Middle frontal gyrus (tissue), 1 donor: ENCODE results near the gene ZER1.
"Not testable (repeated sequence)": the region's sequence is repeated elsewhere in the genome, so short reads cannot be mapped to it uniquely, and the experiment has no call there.

Experiments
- DNase-seq: peaks from one replicate; pipeline ENCODE4 v3.0.0-alpha.2; 2015; ENCODE audit warnings: low spot score; ENCODE audit errors: extremely low spot score

The ZER1 gene

GRCh38 chr9:128771745-128772519, at the start of gene ZER1:
Gene ZER1 (minus strand): TSS chr9:128771927. CDS start chr9:128755565, 16,362 bp downstream.
- peak; percentile 80 for DNase-seq

DNA sequence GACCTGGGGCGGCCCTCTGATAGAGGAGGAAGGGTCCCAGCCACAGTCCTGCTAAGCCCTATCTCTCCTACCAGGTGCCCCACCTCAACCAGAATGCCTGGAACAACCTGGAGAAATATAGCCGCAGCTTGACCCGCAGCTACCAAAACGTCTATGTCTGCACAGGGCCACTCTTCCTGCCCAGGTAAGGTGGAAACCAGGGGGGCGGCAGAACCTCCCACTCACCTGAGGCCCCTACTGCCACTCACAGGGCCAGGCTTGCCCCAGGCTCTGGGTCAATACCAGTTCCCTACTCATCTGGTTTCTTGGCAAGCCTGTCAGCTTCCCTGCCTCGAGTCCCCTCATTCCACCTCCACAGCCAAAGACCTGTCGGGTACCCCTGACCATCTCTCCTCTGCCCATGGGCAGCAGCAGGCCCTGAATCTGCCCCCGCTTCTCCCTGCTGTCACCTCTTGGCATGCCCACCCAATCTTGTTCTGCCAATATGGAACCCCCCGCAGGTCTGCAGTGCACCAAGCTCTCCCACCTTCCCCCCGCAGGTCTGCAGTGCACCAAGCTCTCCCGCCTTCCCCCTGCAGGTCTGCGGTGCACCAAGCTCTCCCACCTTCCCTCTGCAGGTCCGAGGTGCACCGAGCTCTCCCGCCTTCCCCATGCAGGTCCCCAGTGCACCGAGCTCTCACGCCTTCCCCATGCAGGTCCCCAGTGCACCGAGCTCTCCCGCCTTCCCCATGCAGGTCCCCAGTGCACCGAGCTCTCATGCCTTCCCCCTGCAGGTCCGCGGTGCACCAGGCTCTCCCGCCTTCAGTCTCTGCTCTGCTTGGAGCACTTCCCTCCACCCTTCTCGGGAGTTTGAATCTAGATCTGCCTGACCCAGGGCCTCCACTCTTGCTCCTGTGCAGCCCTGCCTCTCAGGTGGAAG, 49.2 kb upstream of the ZER1 start:
- DNase-seq: no peak

DNA sequence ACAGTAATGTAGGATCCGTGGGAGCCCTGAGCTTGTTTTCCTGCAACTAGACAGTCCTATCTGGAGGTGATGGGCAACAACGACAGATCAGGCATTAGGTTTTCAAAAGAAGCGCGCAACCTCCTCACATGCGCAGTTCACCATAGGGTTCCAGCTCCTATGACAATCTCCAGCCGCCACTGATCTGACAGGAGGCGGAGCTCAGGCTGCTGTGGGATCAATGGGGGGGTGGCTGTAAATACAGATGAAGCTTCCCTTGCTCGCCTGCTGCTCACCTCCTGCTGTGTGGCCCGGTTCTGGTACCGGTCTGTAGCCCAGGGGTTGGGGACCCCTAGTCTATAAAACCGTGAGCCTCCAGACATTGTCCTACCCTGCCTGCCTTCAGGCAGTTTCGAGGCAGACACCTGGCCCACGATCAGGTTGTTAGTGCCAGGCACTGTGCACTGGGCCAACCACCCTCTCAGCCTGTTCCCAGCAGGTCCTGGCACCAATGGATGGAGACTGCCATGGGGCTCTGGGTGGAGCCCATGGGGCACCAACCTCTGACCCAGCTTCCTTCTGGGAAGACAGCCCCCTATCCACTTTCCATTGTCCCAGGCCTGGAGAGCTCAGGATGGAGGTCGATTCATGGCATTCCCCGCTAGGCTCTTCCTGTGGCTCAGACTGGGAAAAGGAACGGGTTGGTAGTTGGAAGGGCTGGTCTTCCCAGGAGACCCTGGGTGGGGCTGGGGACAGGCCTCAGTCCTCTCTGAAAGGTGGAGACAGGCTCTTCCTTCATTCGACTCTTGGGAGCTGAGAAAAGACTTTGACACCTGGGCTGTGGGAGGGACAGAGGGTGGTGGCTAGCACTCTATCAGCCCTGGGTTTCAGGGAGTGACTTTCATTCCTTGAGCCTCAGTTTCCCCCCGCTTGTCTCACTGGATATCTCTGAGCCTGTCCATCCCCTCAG, 48.3 kb upstream of the ZER1 start:
- peak; percentile 25 for DNase-seq

DNA sequence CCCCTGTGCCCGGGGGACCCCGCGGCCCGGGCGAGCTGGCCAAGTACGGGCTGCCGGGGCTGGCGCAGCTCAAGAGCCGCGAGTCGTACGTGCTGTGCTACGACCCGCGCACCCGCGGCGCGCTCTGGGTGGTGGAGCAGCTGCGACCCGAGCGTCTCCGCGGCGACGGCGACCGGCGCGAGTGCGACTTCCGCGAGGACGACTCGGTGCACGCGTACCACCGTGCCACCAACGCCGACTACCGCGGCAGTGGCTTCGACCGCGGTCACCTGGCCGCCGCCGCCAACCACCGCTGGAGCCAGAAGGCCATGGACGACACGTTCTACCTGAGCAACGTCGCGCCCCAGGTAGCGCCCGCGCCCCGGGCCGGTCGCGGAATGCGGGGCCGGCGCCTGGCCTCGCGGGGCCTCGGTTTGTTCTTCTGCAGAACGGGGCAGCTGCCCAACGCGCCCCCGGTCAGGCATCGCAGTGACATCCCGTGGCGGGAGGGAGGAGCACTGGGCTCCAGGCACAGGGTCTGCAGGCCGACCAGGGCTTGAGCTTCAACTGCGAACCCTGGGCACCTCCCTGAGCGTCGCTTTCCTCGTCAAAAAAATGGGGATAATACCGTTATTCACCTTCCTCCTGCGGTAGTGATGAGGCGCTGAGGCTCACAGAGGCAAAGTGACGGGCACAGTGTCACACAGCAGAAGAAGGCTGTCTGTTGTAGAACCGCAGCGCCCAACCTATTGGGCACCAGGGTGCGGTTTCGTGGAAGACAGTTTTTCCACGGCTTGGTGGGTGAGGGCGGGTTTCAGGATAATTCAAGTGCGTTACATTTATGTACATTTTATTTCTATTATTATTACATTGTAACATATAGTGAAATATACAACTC, 47.4 kb upstream of the ZER1 start:
- peak; percentile 6 for DNase-seq

GRCh38 chr9:128818099-128818838, 46.5 kb upstream of the ZER1 start, which contains the start of gene ENDOG:
Gene ENDOG (plus strand): TSS chr9:128818500. CDS start chr9:128818685, 185 bp downstream.
- peak; percentile 96 for DNase-seq

DNA sequence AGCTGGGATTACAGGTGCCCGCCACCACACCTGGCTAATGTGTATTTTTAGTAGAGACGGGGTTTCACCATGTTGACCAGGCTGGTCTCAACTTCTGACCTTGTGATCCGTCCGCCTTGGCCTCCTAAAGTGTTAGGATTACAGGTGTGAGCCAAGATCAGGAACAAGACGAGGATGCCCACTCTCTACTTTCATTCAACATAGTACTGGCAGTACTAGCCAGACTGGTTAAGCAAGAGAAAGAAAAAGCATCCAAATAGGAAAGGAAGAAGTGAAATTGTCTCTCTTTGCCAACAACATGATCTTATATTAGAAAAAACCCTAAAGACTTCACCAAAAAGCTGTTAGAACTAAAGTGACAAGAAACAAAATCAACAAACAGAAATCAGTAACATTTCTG, 39.1 kb upstream of the ZER1 start:
- no peak for DNase-seq

- DNase-seq: no peak
Observed at GRCh38 chr9:128809831-128810230, 38.1 kb upstream of the ZER1 start.

DNA sequence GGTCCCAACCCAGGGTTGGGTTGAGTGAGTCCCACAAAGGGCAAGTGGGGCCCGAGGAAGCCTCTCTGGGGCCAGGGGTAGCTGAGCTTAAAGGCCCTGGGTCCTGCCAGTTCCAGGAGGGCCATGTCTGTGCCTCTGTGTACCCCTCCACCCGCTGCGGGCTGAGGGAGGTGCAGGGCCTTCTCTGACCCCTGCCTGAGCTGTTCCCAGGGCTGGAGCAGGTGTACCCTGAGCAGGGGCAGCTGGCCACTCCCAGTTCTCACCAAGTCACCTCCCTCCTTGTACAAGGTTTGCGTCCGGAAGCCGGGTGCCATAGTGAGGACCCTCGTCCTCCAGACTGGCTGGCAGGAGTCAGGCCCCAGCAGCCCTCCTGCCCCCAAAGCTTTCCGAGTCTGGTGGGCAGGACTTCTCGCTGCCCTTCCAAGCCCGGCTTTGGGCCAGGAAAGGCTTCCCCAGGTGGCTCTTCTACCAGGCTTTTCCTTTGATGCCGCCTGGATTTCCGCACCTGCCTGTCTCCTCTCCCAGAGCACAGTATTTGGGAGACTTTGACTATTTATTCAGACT, 37.4 kb upstream of the ZER1 start:
- DNase-seq: no peak

DNA sequence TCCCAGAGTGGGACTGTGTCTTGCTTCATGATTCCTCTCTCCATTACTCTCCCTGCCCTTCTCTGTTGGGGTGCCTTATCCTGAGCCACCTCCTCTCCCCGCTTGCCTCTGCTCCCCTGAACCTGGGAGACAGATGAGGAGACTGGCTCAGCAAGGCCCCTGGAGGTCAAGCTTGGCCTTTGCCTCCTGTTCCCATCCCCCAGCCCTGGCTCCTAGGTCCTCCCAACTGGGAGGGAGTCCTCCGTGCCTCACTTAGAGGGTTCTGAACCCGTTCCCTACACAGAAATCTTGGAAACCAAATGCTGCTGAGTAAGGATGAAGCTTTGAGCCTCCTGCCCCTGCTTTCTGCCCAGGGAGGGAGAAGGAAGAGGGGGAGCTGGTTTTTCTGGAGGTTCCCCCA, 36.8 kb upstream of the ZER1 start:
- no peak for DNase-seq

DNA sequence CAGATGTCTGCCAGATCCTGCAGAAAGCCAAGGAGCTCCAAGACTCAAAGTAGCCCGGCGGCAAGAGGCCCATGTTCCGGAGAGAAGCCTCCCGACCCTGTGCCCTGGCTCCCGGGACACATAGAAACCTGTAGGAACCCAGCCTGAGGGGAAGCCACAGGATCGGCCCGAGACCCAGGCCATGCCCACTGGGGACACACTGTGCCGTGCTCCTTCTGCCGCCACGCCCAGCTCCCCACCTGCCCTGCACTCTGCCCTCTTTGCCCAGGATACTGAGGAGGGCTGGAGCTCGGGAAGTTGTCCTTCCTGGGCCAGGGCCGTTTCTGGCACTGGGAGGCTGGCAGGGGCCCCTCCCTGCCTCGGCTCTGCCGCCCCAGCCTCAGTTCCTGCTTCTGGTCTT, 36.1 kb upstream of the ZER1 start:
- DNase-seq: no peak

DNA sequence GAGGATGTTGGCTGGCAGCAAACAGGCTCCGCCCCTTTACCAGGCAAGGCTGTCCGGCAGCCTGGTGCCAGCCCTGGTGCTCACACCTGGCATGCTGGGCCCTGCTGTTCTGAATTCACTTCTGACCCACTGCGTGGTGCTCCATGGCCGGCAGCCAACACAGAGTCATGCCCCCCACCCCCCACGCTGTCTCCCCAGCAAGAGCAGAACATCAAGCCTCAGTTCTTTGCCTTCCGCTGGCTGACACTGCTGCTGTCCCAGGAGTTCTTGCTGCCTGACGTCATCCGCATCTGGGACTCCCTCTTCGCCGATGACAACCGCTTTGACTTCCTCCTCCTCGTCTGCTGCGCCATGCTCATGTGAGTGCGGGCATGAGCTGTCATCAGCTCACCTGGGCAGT, 33.9 kb upstream of the ZER1 start:
- DNase-seq: no peak

DNA sequence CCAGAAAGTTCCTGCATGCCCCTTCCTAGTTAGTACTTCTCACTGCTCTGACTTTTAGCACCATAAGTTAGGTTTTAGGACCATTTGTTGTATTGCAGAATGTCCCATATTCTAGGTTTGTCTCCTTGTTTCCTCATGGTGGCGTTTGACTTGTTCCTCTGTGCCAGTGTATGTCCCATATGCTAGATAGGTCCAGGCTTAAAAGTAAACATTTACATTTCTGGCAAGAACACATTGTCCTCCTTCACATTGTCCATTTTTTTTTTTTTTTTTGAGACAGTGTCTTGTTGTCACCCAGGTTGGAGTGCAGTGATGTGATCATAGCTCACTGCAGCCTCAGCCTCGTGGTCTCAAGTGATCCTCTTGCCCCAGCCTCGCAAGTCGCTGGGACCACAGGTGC, 30.8 kb upstream of the ZER1 start:
- no peak for DNase-seq

- no peak for DNase-seq
Observed at GRCh38 chr9:128800061-128800460, 28.3 kb upstream of the ZER1 start.

GRCh38 chr9:128798896-128799295, 27.2 kb upstream of the ZER1 start:
- no peak for DNase-seq

GRCh38 chr9:128794961-128795360, 23.2 kb upstream of the ZER1 start:
- not testable (repeated sequence) for DNase-seq

DNA sequence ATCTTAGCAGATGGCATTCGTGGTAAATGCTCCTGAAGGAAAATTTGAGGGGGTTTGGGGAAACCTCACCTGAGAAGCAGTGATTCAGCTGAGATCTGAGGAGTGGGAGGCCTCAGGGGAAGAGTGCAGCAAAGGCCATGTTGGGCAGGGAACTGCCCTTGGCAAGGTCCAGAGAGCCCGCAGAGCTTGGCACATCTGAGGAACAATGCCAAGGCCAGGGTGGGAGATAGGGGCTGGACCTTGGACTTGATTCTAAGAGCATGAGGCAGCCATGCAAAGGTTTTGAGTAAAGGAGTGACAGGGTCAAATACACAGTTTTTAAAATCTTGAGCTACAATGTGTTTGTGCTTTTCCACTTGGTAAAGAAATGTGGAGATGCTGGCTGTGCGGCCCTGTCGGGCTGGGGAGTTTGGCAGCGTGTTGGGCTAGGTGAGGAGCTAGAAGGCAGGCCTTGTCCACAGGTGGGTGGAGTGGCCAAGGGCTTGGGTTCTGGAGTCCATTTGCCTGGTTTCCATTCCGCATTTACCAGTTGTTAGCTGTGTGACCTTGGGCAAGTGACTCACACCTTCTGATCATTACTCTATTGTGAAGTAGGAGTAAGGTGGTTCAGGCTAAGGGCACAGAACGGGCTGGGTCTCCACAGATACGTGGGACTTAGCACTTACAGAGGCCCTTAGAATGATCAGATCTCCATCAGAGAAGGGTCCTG, 21.4 kb upstream of the ZER1 start:
- no peak for DNase-seq

DNA sequence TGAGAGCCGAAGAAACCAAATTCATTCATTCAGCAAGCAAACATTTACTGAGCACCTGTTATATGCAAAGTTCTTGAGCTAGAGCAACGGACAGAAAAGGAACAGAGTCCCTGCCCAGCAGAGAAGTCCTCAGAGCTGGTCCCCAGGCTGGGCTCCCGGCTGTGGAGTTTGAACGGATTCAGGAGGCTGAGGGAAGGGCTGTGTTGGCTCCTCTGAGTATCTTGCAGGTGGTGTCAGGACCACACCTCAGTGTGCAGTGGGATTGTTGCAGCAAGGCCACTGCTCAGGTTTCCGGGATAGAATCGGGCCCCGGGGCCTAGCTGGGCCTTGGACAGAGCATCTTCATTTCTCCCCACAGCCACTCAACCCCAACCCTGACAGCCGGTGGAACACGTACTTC, 20.4 kb upstream of the ZER1 start:
- DNase-seq: no peak

- DNase-seq: no peak
Observed at GRCh38 chr9:128790536-128790935, 18.8 kb upstream of the ZER1 start.

- no peak for DNase-seq
Observed at GRCh38 chr9:128788445-128788844, 16.7 kb upstream of the ZER1 start.
